ENCODE data around the gene PIK3R2. TPM values are rescaled to one million over a fixed set of nuclear protein-coding genes. Genes with fewer than 3 reads are reported as not detected.

Gene PIK3R2
- total and polyA plus RNA-seq, 2 of the 8 experiments (the other 6 are each of a cell fraction or from before 2014, with no cell fraction given), result 21.7 to 57.1 TPM

GRCh38 chr19:18173572-18174288 is 20.8 kb downstream of the PIK3R2 start, which contains the start of gene IFI30:
IFI30 (plus strand) TSS chr19:18173813; CDS start chr19:18173842, 29 bp downstream.
- Histone ChIP-seq H3K4ac (replicated peaks; ENCODE audit: insufficient read length, low read depth, low read length) (peak within 1 kb of the TSS; percentile 7), H2BK5ac (ENCODE audit: low read depth, low read length) (peak within 1 kb of the TSS; percentile 86; the same call in 1 of the 2 replicates), H3K36me3 (ENCODE audit: control insufficient read depth in 2 of 4, insufficient read depth in 4 of 4, low read length in 3 of 4) (peaks cover 2 to 10% (median 6%) of the 10 kb centered on the region in 4 experiments; a peak in 6 of 8 replicates), H3K18ac (ENCODE audit: extremely low read depth, low read length) (peak within 1 kb of the TSS; percentile 78), H3K56ac (replicated peaks; ENCODE audit: insufficient read length, low read depth, low read length) (no peak within 1 kb of the TSS), H3K4me3 (ENCODE audit: extremely low read depth in 1 of 4, insufficient read depth in 2 of 4, low read depth in 3 of 4, low read length in 4 of 4) (peak within 1 kb of the TSS; percentile 44 to 81 (median 66)), H2BK20ac (ENCODE audit: low read length) (no peak within 1 kb of the TSS), H4K20me1 (replicated peaks in 1 of 2; ENCODE audit: control insufficient read depth in 1 of 2, insufficient read depth in 2 of 2, low read length in 2 of 2) (peaks cover 0 to 1% of the 10 kb centered on the region in 2 experiments), H2AFZ (ENCODE audit: low read length) (peak within 1 kb of the TSS; percentile 72; the same call in 1 of the 2 replicates), H4K8ac (ENCODE audit: extremely low read depth, insufficient read depth, low read length) (peak within 1 kb of the TSS; percentile 54), H2AK5ac (ENCODE audit: low read depth, low read length) (no peak within 1 kb of the TSS), H3K14ac (ENCODE audit: insufficient read length) (no peak within 1 kb of the TSS), H3K79me1 (ENCODE audit: low read depth, low read length) (no peaks in the 10 kb centered on the region), H2BK120ac (replicated peaks; ENCODE audit: low read depth, low read length) (no peak within 1 kb of the TSS), H3K4me2 (ENCODE audit: insufficient read depth in 1 of 2, low read depth in 2 of 2, low read length in 2 of 2) (peak within 1 kb of the TSS; percentile 61 to 81), H4K5ac (ENCODE audit: insufficient read length, low read depth, low read length) (peak within 1 kb of the TSS; percentile 39), H3K9me3 (ENCODE audit: insufficient read depth in 2 of 2, low read depth in 1 of 2, low read length in 1 of 2) (no peaks in the 10 kb centered on the region), H3K27ac (ENCODE audit: low read depth, low read length) (no peak within 1 kb of the TSS), H3K23me2 (ENCODE audit: low read depth, low read length) (peaks cover 6% of the 10 kb centered on the region; the same call in 1 of the 2 replicates), H3K27me3 (replicated peaks in 1 of 4; ENCODE audit: control insufficient read depth in 3 of 4, extremely low read depth in 1 of 4, insufficient read depth in 3 of 4, low read length in 3 of 4) (peaks cover 0 to 17% (median 7%) of the 10 kb centered on the region in 4 experiments; a peak in 5 of 7 replicates), H2BK15ac (ENCODE audit: low read length) (peak within 1 kb of the TSS; percentile 81; the same call in 1 of the 2 replicates), H4K91ac (replicated peaks; ENCODE audit: insufficient read length, low read length) (no peak within 1 kb of the TSS), H3K23ac (ENCODE audit: insufficient read length) (no peak within 1 kb of the TSS), H2BK12ac (ENCODE audit: low read depth, low read length) (peak within 1 kb of the TSS; percentile 22; the same call in 1 of the 2 replicates), H3K9ac (replicated peaks in 1 of 4; ENCODE audit: extremely low read depth in 1 of 4, low read depth in 3 of 4, low read length in 3 of 4) (peak within 1 kb of the TSS in 2 of 4 experiments; percentile 20 to 23; a peak in 2 of 7 replicates), H3K79me2 (ENCODE audit: control insufficient read depth in 1 of 2, insufficient read depth in 2 of 2, low read length in 2 of 2) (no peaks in the 10 kb centered on the region), H3K4me1 (replicated peaks in 1 of 4; ENCODE audit: control insufficient read depth in 3 of 4, insufficient read depth in 4 of 4, low read length in 3 of 4) (peaks cover 0 to 5% (median 2%) of the 10 kb centered on the region in 4 experiments; a peak in 2 of 7 replicates)
- ChIA-PET POLR2A (ENCODE audit: partially characterized antibody) (interaction anchor here (0.6 to 1.8 kb wide), 9 partner anchors 9 to 241 kb away, joined by 3 to 11 read pairs (median 3); partner anchors contain the start of genes CCDC124 and LSM4), CTCF (ENCODE audit: partially characterized antibody) (interaction anchor here (0.6 to 1.2 kb wide), 3 partner anchors 18 to 1645 kb away, joined by 3 to 4 read pairs (median 4); no protein-coding TSS in a partner anchor)
- WGBS, 2 experiments (ENCODE audit: extremely low coverage in 1 of 2, insufficient coverage in 1 of 2, insufficient read length in 1 of 2, insufficient replicate concordance in 2 of 2, low coverage in 1 of 2, low lambda C conversion rate in 2 of 2, missing lambda C conversion rate in 1 of 2), result 3% methylated on average over 31 of the region's 47 CpGs; no CpG with 5 or more reads in 1 of the 2 experiments
- DNase-seq (ENCODE audit: low read depth in 1 of 2, low spot score in 2 of 2), result peak in 1 of 2 experiments; percentile 84
- FAIRE-seq, result no peak
- TF ChIP-seq ATF2 (IDR thresholded peaks at IDR 0.05; ENCODE audit: low read length), result no peak
- TF ChIP-seq POLR2AphosphoS5 (IDR thresholded peaks at IDR 0.05; ENCODE audit: low read depth, low read length), result 0 out of 2 replicates have a peak, but pooled peaks have one; percentile 37
- TF ChIP-seq, protein P1, sequence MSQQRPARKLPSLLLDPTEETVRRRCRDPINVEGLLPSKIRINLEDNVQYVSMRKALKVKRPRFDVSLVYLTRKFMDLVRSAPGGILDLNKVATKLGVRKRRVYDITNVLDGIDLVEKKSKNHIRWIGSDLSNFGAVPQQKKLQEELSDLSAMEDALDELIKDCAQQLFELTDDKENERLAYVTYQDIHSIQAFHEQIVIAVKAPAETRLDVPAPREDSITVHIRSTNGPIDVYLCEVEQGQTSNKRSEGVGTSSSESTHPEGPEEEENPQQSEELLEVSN (IDR thresholded peaks at IDR 0.05), result peak; percentile 81
- TF ChIP-seq CTBP2 (IDR thresholded peaks at IDR 0.05; ENCODE audit: borderline replicate concordance, insufficient read depth, insufficient read length, low read length), result no peak
- peak; percentile 39; the same call in 1 of the 2 replicates for TF ChIP-seq BACH1 (IDR thresholded peaks at IDR 0.05; ENCODE audit: low read length)
- TF ChIP-seq JUN (IDR thresholded peaks at IDR 0.05; ENCODE audit: low read depth, low read length), result no peak
- peak; percentile 75; the same call in 1 of the 2 replicates for TF ChIP-seq TAF1 (IDR thresholded peaks at IDR 0.05; ENCODE audit: low read depth, low read length)
